Endodermal cell (in vitro differentiated cells): Measurements from ENCODE around the gene SLC45A2. TPM values are rescaled to one million over a fixed set of nuclear protein-coding genes. Genes with fewer than 3 reads are reported as not detected.
"Not testable (repeated sequence)": the region's sequence is repeated elsewhere in the genome, so short reads cannot be mapped to it uniquely, and the experiment has no call there.

ENCODE experiments used
- DNase-seq: peaks from one replicate; pipeline ENCODE4 v3.0.0-alpha.2; 2017
- H3K27ac ChIP-seq: 2 replicates; pipeline ENCODE4 v1.5.1; 2013; ENCODE audit warnings: mild to moderate bottlenecking, low read depth, low read length, moderate library complexity
- H3K27me3 ChIP-seq: 2 replicates; pipeline ENCODE4 v1.6.1; 2013; ENCODE audit warnings: mild to moderate bottlenecking, low read length, moderate library complexity; ENCODE audit not compliant: insufficient read depth, control insufficient read depth, poor library complexity, severe bottlenecking
- H3K36me3 ChIP-seq: 2 replicates; pipeline ENCODE4 v1.7.0; 2013; ENCODE audit warnings: mild to moderate bottlenecking, low read length, moderate library complexity; ENCODE audit not compliant: control insufficient read depth, insufficient read depth
- H3K4me1 ChIP-seq: one replicate; pipeline ENCODE4 v1.7.0; 2013; ENCODE audit warnings: low read length; ENCODE audit not compliant: control insufficient read depth, insufficient read depth
- H3K4me3 ChIP-seq: 2 replicates; pipeline ENCODE4 v1.5.1; 2013; ENCODE audit warnings: mild to moderate bottlenecking, low read length, moderate library complexity
- H3K9ac ChIP-seq: 2 replicates; pipeline ENCODE4 v1.6.1; 2013; ENCODE audit warnings: mild to moderate bottlenecking, low read length, moderate library complexity; ENCODE audit not compliant: poor library complexity, severe bottlenecking; ENCODE audit errors: extremely low read depth
- H3K9me3 ChIP-seq: 2 replicates; pipeline ENCODE4 v1.6.1; 2013; ENCODE audit warnings: mild to moderate bottlenecking, low read length, moderate library complexity; ENCODE audit not compliant: control insufficient read depth
- H3K27ac Mint-ChIP-seq: 2 replicates; pipeline ENCODE4 v1.8.0; 2020; ENCODE audit warnings: mixed read lengths
- H3K27me3 Mint-ChIP-seq: 2 replicates; pipeline ENCODE4 v1.8.0; 2021; ENCODE audit warnings: mild to moderate bottlenecking, mixed read lengths; ENCODE audit not compliant: insufficient read depth
- H3K36me3 Mint-ChIP-seq: 2 replicates; pipeline ENCODE4 v1.8.0; 2020; ENCODE audit warnings: low read depth, mixed read lengths
- H3K4me1 Mint-ChIP-seq: 2 replicates; pipeline ENCODE4 v1.8.0; 2020; ENCODE audit warnings: mixed read lengths
- H3K4me3 Mint-ChIP-seq: 2 replicates; pipeline ENCODE4 v1.8.0; 2020; ENCODE audit warnings: mild to moderate bottlenecking, moderate library complexity, mixed read lengths
- H3K9me3 Mint-ChIP-seq: 2 replicates; pipeline ENCODE4 v1.8.0; 2020; ENCODE audit warnings: mild to moderate bottlenecking, mixed read lengths
- WGBS, 2 experiments: methylation state at CpG; one replicate each; pipeline versions ENCODE4 v1.1.5 to v1.1.7; 2013; ENCODE audit warnings: missing lambda C conversion rate in 2 of 2, mixed read lengths in 1 of 2; ENCODE audit not compliant: insufficient coverage in 1 of 2, insufficient read length in 1 of 2; 5-methylcytosine and 5-hydroxymethylcytosine counted together
- total RNA-seq, 2 donors: library from RNA; stranded (reverse); fragmentation: NEBNext Ultra II Directional in 1 of 2; extraction: Animal tissue kit (Norgen Biotek cat#: 25700) in 1 of 2; gene quantifications; 2 replicates in 1 of 2; 3 replicates in 1 of 2; pipeline ENCODE4 v1.2.1, GENCODE V29; 2021
- TF ChIP-seq, protein P1 (sequence below): fragments of 200-600 bp; sonication (generic); conservative IDR thresholded peaks from 2 replicates; pipeline ENCODE4 v1.5.0; 2021; ENCODE audit warnings: antibody characterized with exemption, mild to moderate bottlenecking

SLC45A2 gene
- total RNA-seq, 2 donors from 2014 or later, result 0.20 TPM; not detected in 1

DNA sequence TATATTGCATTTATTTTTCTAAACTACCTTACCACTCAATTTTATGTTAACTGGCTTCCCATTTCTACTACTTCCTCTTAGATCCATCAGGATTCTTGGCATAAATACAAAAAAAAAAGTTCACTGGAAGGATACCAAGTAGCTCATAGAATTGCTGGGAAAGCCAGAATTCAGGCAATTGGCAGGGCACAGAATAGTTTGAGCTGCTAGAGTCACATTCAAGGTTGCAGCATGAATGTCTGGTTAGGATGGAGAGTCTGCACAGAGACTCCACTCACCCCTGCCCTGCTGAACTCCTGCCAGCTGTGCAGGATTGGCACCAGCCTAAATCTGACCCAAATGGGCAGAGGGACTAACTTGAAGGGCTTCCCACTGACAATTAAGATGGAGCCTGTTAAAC lies 28.3 kb upstream of the SLC45A2 start:
- Histone ChIP-seq H3K4me1 (no peaks in the 10 kb centered on the region), H3K27me3 (no peaks in the 10 kb centered on the region), H3K9ac (no peak overlapping the region), H3K27ac (no peak overlapping the region), H3K36me3 (no peaks in the 10 kb centered on the region), H3K4me3 (no peak overlapping the region), H3K9me3 (no peaks in the 10 kb centered on the region)
- TF ChIP-seq, protein P1, sequence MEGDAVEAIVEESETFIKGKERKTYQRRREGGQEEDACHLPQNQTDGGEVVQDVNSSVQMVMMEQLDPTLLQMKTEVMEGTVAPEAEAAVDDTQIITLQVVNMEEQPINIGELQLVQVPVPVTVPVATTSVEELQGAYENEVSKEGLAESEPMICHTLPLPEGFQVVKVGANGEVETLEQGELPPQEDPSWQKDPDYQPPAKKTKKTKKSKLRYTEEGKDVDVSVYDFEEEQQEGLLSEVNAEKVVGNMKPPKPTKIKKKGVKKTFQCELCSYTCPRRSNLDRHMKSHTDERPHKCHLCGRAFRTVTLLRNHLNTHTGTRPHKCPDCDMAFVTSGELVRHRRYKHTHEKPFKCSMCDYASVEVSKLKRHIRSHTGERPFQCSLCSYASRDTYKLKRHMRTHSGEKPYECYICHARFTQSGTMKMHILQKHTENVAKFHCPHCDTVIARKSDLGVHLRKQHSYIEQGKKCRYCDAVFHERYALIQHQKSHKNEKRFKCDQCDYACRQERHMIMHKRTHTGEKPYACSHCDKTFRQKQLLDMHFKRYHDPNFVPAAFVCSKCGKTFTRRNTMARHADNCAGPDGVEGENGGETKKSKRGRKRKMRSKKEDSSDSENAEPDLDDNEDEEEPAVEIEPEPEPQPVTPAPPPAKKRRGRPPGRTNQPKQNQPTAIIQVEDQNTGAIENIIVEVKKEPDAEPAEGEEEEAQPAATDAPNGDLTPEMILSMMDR, result no peak
- Mint-ChIP-seq H3K36me3 (no peaks in the 10 kb centered on the region), H3K27ac (no peak overlapping the region), H3K4me3 (no peak overlapping the region), H3K27me3 (no peaks in the 10 kb centered on the region), H3K9me3 (no peaks in the 10 kb centered on the region), H3K4me1 (peaks cover 7% of the 10 kb centered on the region)
- no peak for DNase-seq

DNA sequence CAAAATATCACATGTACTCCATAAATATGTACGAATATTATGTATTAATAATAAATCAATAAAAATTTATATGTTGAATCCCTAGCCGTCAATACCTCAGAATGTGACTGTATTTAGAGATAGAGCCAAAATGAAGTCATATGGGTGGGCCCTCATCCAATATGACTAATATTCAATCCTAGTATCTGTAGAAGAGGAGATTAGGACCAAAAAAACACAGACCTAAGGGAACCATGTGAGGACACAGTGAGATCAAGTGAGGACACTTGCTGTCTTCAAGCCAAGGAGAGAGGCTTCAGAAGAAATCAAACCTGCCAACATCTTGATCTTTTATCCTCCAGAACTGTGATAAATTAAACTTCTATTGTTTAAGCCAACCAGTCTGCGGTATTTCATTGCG lies 27.0 kb upstream of the SLC45A2 start:
- H3K27me3 ChIP-seq, result no peaks in the 10 kb centered on the region
- no peak overlapping the region for H3K9ac ChIP-seq
- H3K4me3 Mint-ChIP-seq, result no peak overlapping the region
- H3K36me3 ChIP-seq, result no peaks in the 10 kb centered on the region
- peaks cover 12% of the 10 kb centered on the region for H3K4me1 Mint-ChIP-seq
- no peaks in the 10 kb centered on the region for H3K36me3 Mint-ChIP-seq
- no peak for DNase-seq
- no peak overlapping the region for H3K27ac Mint-ChIP-seq
- H3K4me1 ChIP-seq, result peaks cover 6% of the 10 kb centered on the region
- H3K27ac ChIP-seq, result no peak overlapping the region
- H3K27me3 Mint-ChIP-seq, result no peaks in the 10 kb centered on the region
- H3K9me3 Mint-ChIP-seq, result no peaks in the 10 kb centered on the region
- no peak overlapping the region for H3K4me3 ChIP-seq
- 94 to 100% methylated on average over 2 of the region's 4 CpGs for WGBS, 2 experiments
- H3K9me3 ChIP-seq, result no peaks in the 10 kb centered on the region
- TF ChIP-seq, protein P1, result no peak

DNA sequence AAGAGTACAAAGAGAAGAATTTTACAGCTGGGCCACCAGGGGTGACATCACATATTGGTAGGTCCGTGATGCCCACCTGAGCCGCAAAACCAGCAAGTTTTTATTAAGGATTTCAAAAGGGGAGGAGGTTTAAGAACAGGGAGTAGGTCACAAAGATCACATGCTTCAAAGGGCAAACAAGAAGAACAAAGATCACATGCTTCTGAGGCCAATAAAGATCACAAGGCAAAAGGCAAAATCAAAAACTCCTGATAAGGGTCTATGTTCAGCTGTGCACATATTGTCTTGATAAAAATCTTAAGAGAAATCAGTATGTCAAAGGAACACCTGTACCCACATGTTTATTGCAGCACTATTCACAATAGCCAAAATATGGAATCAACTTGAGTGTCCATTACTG lies 25.7 kb upstream of the SLC45A2 start:
- not testable (repeated sequence) for H3K9me3 ChIP-seq, H3K36me3 ChIP-seq, H3K4me3 ChIP-seq, H3K27me3 ChIP-seq, H3K36me3 Mint-ChIP-seq, H3K9ac ChIP-seq, H3K27ac Mint-ChIP-seq, H3K27me3 Mint-ChIP-seq, H3K4me3 Mint-ChIP-seq, H3K9me3 Mint-ChIP-seq, H3K4me1 ChIP-seq, H3K27ac ChIP-seq, DNase-seq
- TF ChIP-seq, protein P1, result peak; percentile 17
- 91 to 93% methylated on average over 2 of the region's 2 CpGs for WGBS, 2 experiments
- H3K4me1 Mint-ChIP-seq, result peaks cover 23% of the 10 kb centered on the region
